H9 (cell line): ENCODE results near the gene TMEM184B. TPM values are rescaled to one million over a fixed set of nuclear protein-coding genes. Genes with fewer than 3 reads are reported as not detected.

Source experiments
- DNase-seq: peaks from one replicate; pipeline ENCODE4 v3.0.0-alpha.2; 2017
- H2AFZ ChIP-seq: one replicate; pipeline ENCODE4 v1.6.1; 2013; ENCODE audit warnings: mild to moderate bottlenecking, low read length, control low read depth, moderate library complexity
- H2AK5ac ChIP-seq: 2 replicates; pipeline ENCODE4 v1.6.1; 2013; ENCODE audit warnings: low read length, control low read depth, mixed read lengths; ENCODE audit not compliant: insufficient read length
- H2BK120ac ChIP-seq: one replicate; pipeline ENCODE4 v1.6.1; 2013; ENCODE audit warnings: low read depth, mild to moderate bottlenecking, low read length, control low read depth, inconsistent platforms; ENCODE audit not compliant: poor library complexity, severe bottlenecking
- H2BK12ac ChIP-seq: 2 replicates; pipeline ENCODE4 v1.6.1; 2013; ENCODE audit warnings: low read length, control low read depth, mixed read lengths, low read depth; ENCODE audit not compliant: insufficient read length
- H2BK15ac ChIP-seq: 2 replicates; pipeline ENCODE4 v1.6.1; 2013; ENCODE audit warnings: low read depth, low read length, control low read depth
- H2BK20ac ChIP-seq: one replicate; pipeline ENCODE4 v1.6.1; 2013; ENCODE audit warnings: low read depth, mild to moderate bottlenecking, low read length, control low read depth, inconsistent platforms; ENCODE audit not compliant: poor library complexity, severe bottlenecking
- H2BK5ac ChIP-seq: 2 replicates; pipeline ENCODE4 v1.6.1; 2013; ENCODE audit warnings: low read length, control low read depth, mixed read lengths; ENCODE audit not compliant: insufficient read length
- H3K14ac ChIP-seq: 2 replicates; pipeline ENCODE4 v1.6.1; 2013; ENCODE audit warnings: low read length, control low read depth; ENCODE audit not compliant: insufficient read depth
- H3K18ac ChIP-seq: 2 replicates; pipeline ENCODE4 v1.6.1; 2013; ENCODE audit warnings: low read depth, mild to moderate bottlenecking, mixed read lengths, low read length, control low read depth; ENCODE audit not compliant: insufficient read length
- H3K23ac ChIP-seq: 2 replicates; pipeline ENCODE4 v1.6.1; 2013; ENCODE audit warnings: low read length, control low read depth, mixed read lengths, low read depth; ENCODE audit not compliant: insufficient read length
- H3K23me2 ChIP-seq: 2 replicates; pipeline ENCODE4 v1.6.1; 2013; ENCODE audit warnings: low read depth, mild to moderate bottlenecking, mixed read lengths, low read length, control low read depth; ENCODE audit not compliant: insufficient read length, poor library complexity, severe bottlenecking
- H3K27ac ChIP-seq: 2 replicates; pipeline ENCODE4 v1.5.1; 2013; ENCODE audit warnings: low read length, control low read depth, mixed read lengths, low read depth; ENCODE audit not compliant: insufficient read length
- H3K27me3 ChIP-seq: 2 replicates; pipeline ENCODE4 v1.6.1; 2013; ENCODE audit warnings: low read length, control low read depth, inconsistent platforms; ENCODE audit not compliant: insufficient read depth
- H3K4ac ChIP-seq: 2 replicates; pipeline ENCODE4 v1.6.1; 2013; ENCODE audit warnings: low read depth, mild to moderate bottlenecking, control low read depth, inconsistent platforms, low read length, moderate library complexity
- H3K4me1 ChIP-seq: 2 replicates; pipeline ENCODE4 v1.6.1; 2013; ENCODE audit warnings: low read length, control low read depth, inconsistent platforms; ENCODE audit not compliant: insufficient read depth
- H3K4me2 ChIP-seq: 2 replicates; pipeline ENCODE4 v1.6.1; 2013; ENCODE audit warnings: low read length, control low read depth, mixed read lengths; ENCODE audit not compliant: insufficient read length, insufficient read depth
- H3K56ac ChIP-seq: 2 replicates; pipeline ENCODE4 v1.6.1; 2013; ENCODE audit warnings: low read depth, mild to moderate bottlenecking, mixed read lengths, low read length, control low read depth; ENCODE audit not compliant: insufficient read length
- H3K79me1 ChIP-seq: 2 replicates; pipeline ENCODE4 v1.6.1; 2013; ENCODE audit warnings: low read depth, mild to moderate bottlenecking, moderate library complexity, low read length, control low read depth, inconsistent platforms; ENCODE audit not compliant: insufficient read depth, poor library complexity, severe bottlenecking
- H3K79me2 ChIP-seq: 2 replicates; pipeline ENCODE4 v1.6.1; 2013; ENCODE audit warnings: low read length, control low read depth, inconsistent platforms; ENCODE audit not compliant: insufficient read depth
- H3K9ac ChIP-seq: 2 replicates; pipeline ENCODE4 v1.6.1; 2013; ENCODE audit warnings: low read length, control low read depth, mixed read lengths; ENCODE audit not compliant: insufficient read length; ENCODE audit errors: extremely low read depth
- H3K9me3 ChIP-seq: one replicate; pipeline ENCODE4 v1.6.1; 2013; ENCODE audit warnings: low read depth, low read length, inconsistent platforms; ENCODE audit not compliant: control insufficient read depth
- H3T11ph ChIP-seq: one replicate; pipeline ENCODE4 v1.6.1; 2013; ENCODE audit warnings: mild to moderate bottlenecking, low read length, control low read depth, inconsistent platforms
- H4K20me1 ChIP-seq: one replicate; pipeline ENCODE4 v1.6.1; 2013; ENCODE audit not compliant: control insufficient read depth, insufficient read length, insufficient read depth
- H4K5ac ChIP-seq: 2 replicates; pipeline ENCODE4 v1.6.1; 2013; ENCODE audit warnings: low read depth, mild to moderate bottlenecking, mixed read lengths, low read length, control low read depth; ENCODE audit not compliant: insufficient read length
- H4K8ac ChIP-seq: replicated peaks from 2 replicates; pipeline ENCODE4 v1.6.1; 2013; ENCODE audit warnings: low read length, control low read depth, mixed read lengths, low read depth; ENCODE audit not compliant: insufficient read length
- H4K91ac ChIP-seq: 2 replicates; pipeline ENCODE4 v1.6.1; 2013; ENCODE audit warnings: low read depth, mild to moderate bottlenecking, moderate library complexity, mixed read lengths, low read length, control low read depth; ENCODE audit not compliant: insufficient read length
- H3K27ac Mint-ChIP-seq, 3 experiments: 2 replicates in 2 of 3; 3 replicates in 1 of 3; pipeline ENCODE4 v1.8.0; 2020 to 2021; ENCODE audit warnings: mixed read lengths in 3 of 3, mild to moderate bottlenecking in 1 of 3, moderate library complexity in 1 of 3
- H3K27me3 Mint-ChIP-seq: 2 replicates; pipeline ENCODE4 v1.8.0; 2021; ENCODE audit warnings: low read depth, mild to moderate bottlenecking, moderate library complexity, mixed read lengths
- H3K36me3 Mint-ChIP-seq, 3 experiments: 2 replicates in 2 of 3; 3 replicates in 1 of 3; pipeline ENCODE4 v1.8.0; 2020 to 2021; ENCODE audit warnings: low read depth in 3 of 3, mixed read lengths in 3 of 3; ENCODE audit not compliant: insufficient read depth in 1 of 3
- H3K4me1 Mint-ChIP-seq, 2 experiments: 2 replicates each; pipeline ENCODE4 v1.8.0; 2020; ENCODE audit warnings: mixed read lengths in 2 of 2
- H3K4me3 Mint-ChIP-seq, 2 experiments: 2 replicates in 1 of 2; 3 replicates in 1 of 2; pipeline ENCODE4 v1.8.0; 2020 to 2021; ENCODE audit warnings: mild to moderate bottlenecking in 2 of 2, mixed read lengths in 2 of 2, moderate library complexity in 1 of 2
- H3K9me3 Mint-ChIP-seq, 2 experiments: 2 replicates in 1 of 2; 3 replicates in 1 of 2; pipeline ENCODE4 v1.8.0; 2020; ENCODE audit warnings: mild to moderate bottlenecking in 2 of 2, mixed read lengths in 2 of 2, moderate library complexity in 1 of 2
- CTCF ChIP-seq: fragments of 200-600 bp; sonication (generic); conservative IDR thresholded peaks from 3 replicates; pipeline ENCODE4 v1.8.0; 2021; ENCODE audit warnings: antibody characterized with exemption, mild to moderate bottlenecking
- WGBS: extraction: QIAGEN DNeasy Blood & Tissue Kit; methylation state at CpG from one replicate; pipeline ENCODE4 v1.1.7; 2013; ENCODE audit warnings: missing lambda C conversion rate, low lambda C conversion rate, mixed read lengths; ENCODE audit not compliant: insufficient read length; ENCODE audit errors: extremely low coverage; 5-methylcytosine and 5-hydroxymethylcytosine counted together
- total RNA-seq: library from RNA; stranded (reverse); gene quantifications from 2 replicates; pipeline ENCODE4 v1.2.1, GENCODE V29; 2021

The TMEM184B gene
- total RNA-seq, 1 experiment from 2014 or later: 58.5 TPM

- no peak overlapping the region for H3K4ac ChIP-seq
- no peak overlapping the region for H2BK20ac ChIP-seq
- no peaks in the 10 kb centered on the region for H4K20me1 ChIP-seq
- no CpG with 5 or more reads among the region's 5 CpGs for WGBS
- H2AFZ ChIP-seq: no peak overlapping the region
- no peak overlapping the region for H2BK12ac ChIP-seq
- no peak overlapping the region for H3K56ac ChIP-seq
- H3K23ac ChIP-seq: no peak overlapping the region
- peaks cover 9 to 22% of the 10 kb centered on the region in 2 experiments for H3K4me1 Mint-ChIP-seq
- no peak overlapping the region for H3K27ac ChIP-seq
- no peak overlapping the region for H4K91ac ChIP-seq
- no peak overlapping the region for H3K14ac ChIP-seq
- peaks cover 5 to 12% of the 10 kb centered on the region in 2 experiments for H3K9me3 Mint-ChIP-seq
- no peak overlapping the region for H2BK5ac ChIP-seq
- no peak overlapping the region for H3K4me2 ChIP-seq
- H3K27me3 Mint-ChIP-seq: peaks cover 12% of the 10 kb centered on the region
- peaks cover 2% of the 10 kb centered on the region; the same call in 1 of the 2 replicates for H3K4me1 ChIP-seq
- H3K4me3 Mint-ChIP-seq: no peak overlapping the region
- H3K9me3 ChIP-seq: no peaks in the 10 kb centered on the region
- H2AK5ac ChIP-seq: no peak overlapping the region
- H4K5ac ChIP-seq: no peak overlapping the region
- no peak overlapping the region for H4K8ac ChIP-seq
- TF ChIP-seq CTCF: no peak
- H3K9ac ChIP-seq: no peak overlapping the region
- H3K79me1 ChIP-seq: no peaks in the 10 kb centered on the region
- no peak overlapping the region for H3K18ac ChIP-seq
- H3K27ac Mint-ChIP-seq: 0 out of 7 replicates have a peak overlapping the region, but pooled peaks of 1 of the 3 experiments have one; percentile 7
- no peak overlapping the region for H3T11ph ChIP-seq
- H3K23me2 ChIP-seq: peaks cover under 1% of the 10 kb centered on the region
- DNase-seq: no peak
- H2BK120ac ChIP-seq: no peak overlapping the region
- H3K36me3 Mint-ChIP-seq: no peaks in the 10 kb centered on the region
- H3K79me2 ChIP-seq: no peaks in the 10 kb centered on the region
- no peaks in the 10 kb centered on the region for H3K27me3 ChIP-seq
- H2BK15ac ChIP-seq: no peak overlapping the region
Observed at GRCh38 chr22:38186429-38186828, 86.4 kb downstream of the TMEM184B start.
